ENCODE data around the gene IL27RA.

The IL27RA gene

DNA sequence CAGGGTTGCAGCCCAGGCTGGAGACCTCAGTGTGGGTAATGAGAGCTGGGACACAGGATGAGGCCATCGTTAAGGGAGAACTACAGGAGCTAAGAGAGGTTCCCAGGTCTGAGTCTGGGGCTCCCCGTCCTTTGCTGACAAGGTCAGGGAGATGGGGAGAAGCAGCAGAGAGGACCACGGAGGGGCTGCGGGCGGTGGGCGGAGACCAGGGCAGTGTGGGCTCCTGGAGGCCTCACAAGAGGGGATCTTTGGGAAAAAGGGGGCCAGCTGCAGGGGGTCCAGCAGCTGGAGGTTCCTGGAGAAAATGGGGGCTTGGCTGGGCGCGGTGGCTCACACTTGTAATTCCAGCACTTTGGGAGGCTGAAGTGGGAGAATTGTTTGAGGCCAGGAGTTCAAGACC lies 41.5 kb upstream of the IL27RA start:
- no peak overlapping the region for H3K4me3 ChIP-seq (ENCODE audit: low read depth, low read length)
- no peak overlapping the region for H3K27ac ChIP-seq
- in situ Hi-C loops (cut with HindIII; ENCODE audit: low pct_ligation_motif_present, low sequenced_read_pairs): no loop called here
- TF ChIP-seq, protein P1, sequence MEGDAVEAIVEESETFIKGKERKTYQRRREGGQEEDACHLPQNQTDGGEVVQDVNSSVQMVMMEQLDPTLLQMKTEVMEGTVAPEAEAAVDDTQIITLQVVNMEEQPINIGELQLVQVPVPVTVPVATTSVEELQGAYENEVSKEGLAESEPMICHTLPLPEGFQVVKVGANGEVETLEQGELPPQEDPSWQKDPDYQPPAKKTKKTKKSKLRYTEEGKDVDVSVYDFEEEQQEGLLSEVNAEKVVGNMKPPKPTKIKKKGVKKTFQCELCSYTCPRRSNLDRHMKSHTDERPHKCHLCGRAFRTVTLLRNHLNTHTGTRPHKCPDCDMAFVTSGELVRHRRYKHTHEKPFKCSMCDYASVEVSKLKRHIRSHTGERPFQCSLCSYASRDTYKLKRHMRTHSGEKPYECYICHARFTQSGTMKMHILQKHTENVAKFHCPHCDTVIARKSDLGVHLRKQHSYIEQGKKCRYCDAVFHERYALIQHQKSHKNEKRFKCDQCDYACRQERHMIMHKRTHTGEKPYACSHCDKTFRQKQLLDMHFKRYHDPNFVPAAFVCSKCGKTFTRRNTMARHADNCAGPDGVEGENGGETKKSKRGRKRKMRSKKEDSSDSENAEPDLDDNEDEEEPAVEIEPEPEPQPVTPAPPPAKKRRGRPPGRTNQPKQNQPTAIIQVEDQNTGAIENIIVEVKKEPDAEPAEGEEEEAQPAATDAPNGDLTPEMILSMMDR (IDR thresholded peaks at IDR 0.05; ENCODE audit: low read depth, low read length, missing control alignments): no peak
- H3K27me3 ChIP-seq (replicated peaks): no peaks in the 10 kb centered on the region
- DNase-seq: no peak
- peaks cover 14% of the 10 kb centered on the region for H3K36me3 ChIP-seq (replicated peaks)

DNA sequence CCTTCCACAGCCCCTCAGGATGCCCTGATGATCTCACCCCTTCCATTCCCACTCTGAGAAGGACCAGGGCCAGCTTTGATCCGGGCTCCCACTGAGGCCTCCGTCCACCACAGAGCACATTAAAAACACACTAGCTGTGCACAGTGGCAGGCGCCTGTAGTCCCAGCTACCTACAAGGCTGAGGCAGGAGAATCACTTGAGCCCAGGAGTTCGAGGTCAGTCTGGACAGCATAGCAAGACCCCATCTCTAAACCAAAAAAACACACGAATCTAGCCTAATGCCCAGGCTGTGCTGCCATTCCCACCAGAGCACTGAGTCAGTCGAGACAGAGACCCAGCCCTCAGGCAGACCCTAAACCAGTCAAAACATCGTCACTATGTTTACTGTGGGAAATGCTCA lies 39.5 kb upstream of the IL27RA start:
- Histone ChIP-seq H3K27ac (no peak overlapping the region), H3K4me3 (ENCODE audit: low read depth, low read length) (no peak overlapping the region), H3K27me3 (replicated peaks) (no peaks in the 10 kb centered on the region), H3K36me3 (replicated peaks) (peaks cover 14% of the 10 kb centered on the region)
- DNase-seq: no peak
- TF ChIP-seq, protein P1 (IDR thresholded peaks at IDR 0.05; ENCODE audit: low read depth, low read length, missing control alignments): no peak
- in situ Hi-C loops (cut with HindIII; ENCODE audit: low pct_ligation_motif_present, low sequenced_read_pairs): no loop called here

DNA sequence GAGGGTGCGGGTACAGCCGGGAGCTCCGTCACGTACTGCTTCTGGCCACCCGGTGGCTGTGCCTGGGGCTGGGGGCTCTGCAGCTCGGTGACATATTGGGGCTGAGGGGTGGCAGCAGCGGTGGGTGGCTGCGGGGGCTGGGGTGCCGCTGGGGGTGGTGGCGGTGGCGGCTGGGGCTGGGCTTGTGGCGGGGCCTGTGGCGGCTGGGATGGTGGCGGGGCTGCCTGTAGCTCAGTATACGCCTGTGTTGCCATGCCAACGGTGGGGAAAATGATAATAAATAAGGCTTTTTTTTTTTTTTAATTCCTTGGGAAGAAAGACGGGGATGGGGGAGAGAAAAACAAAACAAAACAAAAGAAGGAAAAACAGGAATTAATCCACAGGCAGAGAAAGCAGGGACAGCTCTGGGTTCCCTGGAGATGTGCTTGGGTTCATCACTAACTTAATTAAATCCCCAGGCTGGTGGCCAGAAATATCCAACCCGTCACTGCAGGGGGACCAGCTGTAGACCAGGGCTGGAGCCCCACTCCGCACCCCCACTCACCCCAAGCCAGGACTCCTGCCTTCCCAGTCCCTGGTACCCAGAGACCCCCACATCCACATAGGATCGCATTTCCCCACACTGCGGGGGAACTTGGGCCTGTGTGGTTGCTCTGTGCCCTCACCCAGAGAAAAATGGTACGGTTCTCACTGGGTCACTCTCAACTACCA lies 37.8 kb upstream of the IL27RA start:
- H3K27ac ChIP-seq: no peak overlapping the region

DNA sequence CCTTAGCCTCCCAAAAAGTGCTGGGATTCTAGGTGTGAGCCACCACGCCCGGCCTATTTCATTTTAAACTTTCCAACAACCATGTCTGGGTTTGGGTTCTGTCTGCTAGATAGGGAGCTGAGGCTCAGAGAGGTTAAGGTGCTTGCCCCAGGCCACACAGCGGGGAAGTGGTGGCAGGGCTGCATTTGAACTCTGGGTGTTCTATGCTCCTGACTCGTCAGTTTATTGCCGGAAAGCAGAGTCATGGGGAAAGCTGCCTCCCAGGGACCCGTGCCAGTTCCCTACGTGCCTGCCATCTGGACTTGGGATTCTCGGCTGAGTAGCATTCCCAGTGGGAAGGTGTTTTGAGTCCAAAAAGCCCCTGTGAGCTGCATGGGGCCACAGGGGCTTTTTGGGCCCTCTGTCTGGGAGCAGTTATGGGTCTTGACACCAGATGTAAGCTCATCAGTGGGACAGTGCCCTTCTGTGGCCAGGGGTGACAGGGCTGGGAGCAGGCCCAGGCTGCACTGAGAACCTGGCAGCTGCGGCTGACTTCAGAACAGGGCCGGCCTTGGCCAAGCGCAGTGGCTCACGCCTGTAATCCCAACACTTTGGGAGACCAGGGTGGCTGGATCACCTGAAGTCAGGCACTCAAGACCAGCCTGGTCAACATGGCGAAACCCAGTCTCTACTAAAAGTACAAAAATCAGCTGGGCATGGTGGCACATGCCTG lies 36.4 kb upstream of the IL27RA start:
- in situ Hi-C loops (cut with HindIII; ENCODE audit: low pct_ligation_motif_present, low sequenced_read_pairs): no loop called here
- no peak overlapping the region for H3K27ac ChIP-seq
- H3K36me3 ChIP-seq (replicated peaks): peaks cover 11% of the 10 kb centered on the region
- DNase-seq: no peak
- no peak overlapping the region for H3K4me3 ChIP-seq (ENCODE audit: low read depth, low read length)
- TF ChIP-seq, protein P1 (IDR thresholded peaks at IDR 0.05; ENCODE audit: low read depth, low read length, missing control alignments): no peak
- no peaks in the 10 kb centered on the region for H3K27me3 ChIP-seq (replicated peaks)

More for the DNA sequence above, 37.8 kb upstream of the IL27RA start:
- in situ Hi-C loops (cut with HindIII; ENCODE audit: low pct_ligation_motif_present, low sequenced_read_pairs): no loop called here
- Histone ChIP-seq H3K4me3 (ENCODE audit: low read depth, low read length) (no peak overlapping the region), H3K36me3 (replicated peaks) (peaks cover 14% of the 10 kb centered on the region), H3K27me3 (replicated peaks) (no peaks in the 10 kb centered on the region)
- peak; percentile 40 for DNase-seq
- TF ChIP-seq, protein P1 (IDR thresholded peaks at IDR 0.05; ENCODE audit: low read depth, low read length, missing control alignments): no peak

DNA sequence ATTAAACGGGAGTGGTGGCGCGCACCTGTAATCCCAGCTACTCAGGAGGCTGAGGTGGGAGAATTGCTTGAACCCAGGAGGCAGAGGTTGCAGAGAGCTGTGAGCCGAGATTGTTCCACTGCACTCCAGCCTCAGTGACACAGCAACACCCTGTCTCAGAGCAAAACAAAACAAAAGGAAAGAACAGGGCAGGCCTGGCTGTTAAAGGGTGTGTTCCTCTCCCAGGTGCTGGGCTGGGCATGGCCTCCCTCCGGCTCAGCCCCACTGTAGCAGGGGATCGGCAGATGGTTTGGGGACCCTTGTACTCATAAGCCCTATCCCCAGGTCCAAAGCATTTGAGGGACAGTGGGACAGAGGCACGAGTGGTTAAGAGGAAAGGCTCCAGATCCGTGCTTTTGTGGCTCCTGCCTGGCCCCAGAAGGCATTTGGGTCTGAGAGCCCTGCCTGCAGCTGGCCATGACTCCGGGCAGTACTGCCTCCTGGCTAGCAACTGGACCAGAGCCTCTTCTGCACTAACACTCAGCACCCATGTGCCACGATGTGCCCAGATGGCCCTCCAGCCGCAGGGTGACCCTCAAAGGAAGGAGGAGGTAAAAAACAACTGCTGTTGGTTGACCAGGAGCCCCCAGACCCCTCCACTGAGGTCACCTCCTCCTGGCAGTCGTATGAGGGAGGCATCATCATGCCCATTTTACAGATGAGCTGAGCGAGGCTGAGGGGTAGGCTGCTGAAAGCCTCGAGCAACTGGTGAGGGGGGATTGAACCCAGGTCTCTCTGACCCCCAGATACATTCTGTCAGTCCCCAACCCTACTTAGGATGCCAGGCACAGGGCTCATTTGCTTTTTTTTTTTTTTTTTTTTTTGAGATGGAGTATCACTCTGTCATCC lies 35.4 kb upstream of the IL27RA start:
- in situ Hi-C loops (cut with HindIII; ENCODE audit: low pct_ligation_motif_present, low sequenced_read_pairs): no loop called here
- no peak overlapping the region for H3K4me3 ChIP-seq (ENCODE audit: low read depth, low read length)
- no peak overlapping the region for H3K27ac ChIP-seq
- no peak for DNase-seq
- no peaks in the 10 kb centered on the region for H3K27me3 ChIP-seq (replicated peaks)
- TF ChIP-seq, protein P1 (IDR thresholded peaks at IDR 0.05; ENCODE audit: low read depth, low read length, missing control alignments): no peak
- H3K36me3 ChIP-seq (replicated peaks): peaks cover 8% of the 10 kb centered on the region

Measured in brain microvascular endothelial cell (primary cell).